ENCODE results near the gene SDK2. TPM values are rescaled to one million over a fixed set of nuclear protein-coding genes. Genes with fewer than 3 reads are reported as not detected.
"Not testable (repeated sequence)": the region's sequence is repeated elsewhere in the genome, so short reads cannot be mapped to it uniquely, and the experiment has no call there.

The SDK2 gene
- polyA plus RNA-seq, 2 of the 4 experiments (the other 2 are of a cell fraction): 0.36 to 0.57 TPM

- no peak for ATAC-seq
- Histone ChIP-seq H3K4me3 (no peak overlapping the region), H3K27ac (no peak overlapping the region), H3K9me3 (peaks cover 6% of the 10 kb centered on the region; the same call in 2 of the 3 replicates), H3K4me1 (peaks cover 8% of the 10 kb centered on the region; the same call in 2 of the 3 replicates), H3K4me2 (no peak overlapping the region)
- CTCF ChIA-PET: interaction anchor here (2.9 kb wide), 1 partner anchor 9 kb away, joined by 15 read pairs; no protein-coding TSS in a partner anchor
- POLR2A ChIA-PET: no interaction called here
- no peak for FAIRE-seq
- WGBS (ENCODE audit: missing lambda C conversion rate): 67% methylated on average over 12 of the region's 13 CpGs
- TF ChIP-seq KDM1A (IDR thresholded peaks at IDR 0.05; ENCODE audit: low read depth) (no peak), ELK1 (IDR thresholded peaks at IDR 0.05; ENCODE audit: low read depth, low read length) (no peak), NR3C1 (IDR thresholded peaks at IDR 0.05) (no peak), ATOH8 (CRISPR knock-in tag; IDR thresholded peaks at IDR 0.05; ENCODE audit: low read depth) (no peak), JUN (IDR thresholded peaks at IDR 0.05) (no peak), FOSB (CRISPR knock-in tag; IDR thresholded peaks at IDR 0.05) (no peak), SREBF2 (IDR thresholded peaks at IDR 0.05) (no peak), JUNB (IDR thresholded peaks at IDR 0.05) (no peak), CBX2 (IDR thresholded peaks at IDR 0.05; ENCODE audit: borderline replicate concordance, low read depth) (no peak), CBX8 (IDR thresholded peaks at IDR 0.05) (no peak), E2F6 (IDR thresholded peaks at IDR 0.05; ENCODE audit: borderline replicate concordance, low read depth) (no peak), TFCP2L1 (CRISPR knock-in tag; IDR thresholded peaks at IDR 0.05) (no peak), USF2 (IDR thresholded peaks at IDR 0.05) (no peak), ZNF302 (CRISPR knock-in tag; IDR thresholded peaks at IDR 0.05) (no peak), HEYL (CRISPR knock-in tag; IDR thresholded peaks at IDR 0.05) (no peak), RARB (CRISPR knock-in tag; IDR thresholded peaks at IDR 0.05) (no peak), MAX (IDR thresholded peaks at IDR 0.05) (no peak), KDM5A (IDR thresholded peaks at IDR 0.05) (no peak), ZC3H11A (IDR thresholded peaks at IDR 0.05) (no peak)
- DNase-seq (ENCODE audit: low read depth in 1 of 2, low spot score in 1 of 2): no peak
These were observed 167.3 kb downstream of the SDK2 start for GRCh38 chr17:73476890-73477350.

GRCh38 chr17:73474370-73474988, 169.8 kb downstream of the SDK2 start:
- ChIA-PET POLR2A (no interaction called here), CTCF (interaction anchor here (0.8 to 1.7 kb wide), 2 partner anchors 45 to 703 kb away, joined by 3 to 6 read pairs; no protein-coding TSS in a partner anchor)
- Histone ChIP-seq H3K4me3 (no peak overlapping the region), H3K27ac (no peak overlapping the region), H3K9me3 (peaks cover 6% of the 10 kb centered on the region; the same call in 2 of the 3 replicates), H3K4me1 (peaks cover 8% of the 10 kb centered on the region; the same call in 2 of the 3 replicates), H3K4me2 (peak overlapping the region; percentile 3; the same call in 1 of the 3 replicates)
- ATAC-seq (peak; percentile 68 to 80), DNase-seq (ENCODE audit: low read depth in 1 of 2, low spot score in 1 of 2) (peak; percentile 60 to 63), FAIRE-seq (no peak)
- whole genome bisulfite sequencing (ENCODE audit: missing lambda C conversion rate): 57% methylated on average over 12 of the region's 12 CpGs
- TF ChIP-seq JUNB (IDR thresholded peaks at IDR 0.05): no peak

GRCh38 chr17:73472715-73473114, 171.5 kb downstream of the SDK2 start:
- H3K27ac ChIP-seq; FAIRE-seq; H3K4me2 ChIP-seq; H3K4me3 ChIP-seq; POLR2A ChIA-PET; ATAC-seq; H3K9me3 ChIP-seq; H3K4me1 ChIP-seq; DNase-seq (ENCODE audit: low read depth in 1 of 2, low spot score in 1 of 2): not testable (repeated sequence)
- WGBS (ENCODE audit: missing lambda C conversion rate): 66% methylated on average over 8 of the region's 8 CpGs
- CTCF ChIA-PET: interaction anchor here (0.9 to 1.5 kb wide), 2 partner anchors 43 to 673 kb away, joined by 3 read pairs; no protein-coding TSS in a partner anchor

Data from A549 (cell line).